Measurements from ENCODE around the gene UBR3.

The UBR3 gene

DNA sequence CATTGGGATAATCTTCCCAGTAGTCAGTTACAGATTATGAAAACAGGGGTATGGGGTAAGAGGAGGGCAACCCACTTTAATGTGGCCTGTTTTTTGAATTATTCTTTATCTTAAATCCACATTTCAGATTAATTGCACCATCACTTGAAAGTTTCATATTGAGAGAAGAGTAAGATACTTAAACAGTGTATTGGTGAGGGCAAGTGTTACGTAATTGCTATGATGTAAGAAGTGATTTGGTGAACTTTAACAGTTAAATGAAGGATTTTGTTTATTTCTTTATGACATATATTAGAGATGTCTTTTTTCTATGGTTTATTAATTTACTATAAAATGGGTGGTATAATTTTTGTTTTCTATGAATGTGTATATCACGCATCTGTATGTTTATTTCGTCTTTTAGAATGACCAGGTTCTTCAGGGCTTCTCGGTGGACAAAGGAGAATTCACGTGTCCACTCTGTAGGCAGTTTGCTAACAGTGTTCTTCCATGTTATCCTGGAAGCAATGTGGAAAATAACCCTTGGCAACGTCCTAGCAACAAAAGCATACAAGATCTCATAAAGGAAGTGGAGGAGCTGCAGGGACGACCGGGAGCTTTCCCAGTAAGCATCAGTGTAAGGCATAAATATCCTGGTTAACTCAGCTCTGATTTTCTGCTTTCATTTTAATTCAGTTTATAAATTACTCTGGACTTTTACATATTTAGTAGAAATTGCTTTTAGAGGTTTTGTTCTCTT lies 179.5 kb downstream of the UBR3 start:
- no peak for DNase-seq (ENCODE audit: low spot score)

DNA sequence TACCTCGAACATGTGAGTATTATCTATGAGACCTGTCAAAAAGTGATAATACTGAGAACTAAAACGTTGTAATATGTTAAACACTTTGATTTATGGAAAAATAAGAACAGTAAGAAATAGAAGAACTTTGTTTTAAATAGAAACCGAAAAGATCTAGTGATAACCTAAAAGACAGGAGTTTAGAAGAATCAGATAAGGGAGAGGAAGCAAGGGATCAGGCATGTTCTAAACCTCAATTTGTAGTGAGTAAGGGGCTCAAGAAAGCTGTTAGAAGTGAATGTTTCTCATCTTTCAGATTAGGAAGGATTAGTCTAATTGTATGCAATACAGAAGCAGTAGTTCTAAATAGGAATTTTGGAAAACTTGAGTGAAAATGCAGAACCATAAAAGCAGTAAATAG lies 182.0 kb downstream of the UBR3 start:
- no peak for DNase-seq (ENCODE audit: low spot score)

DNA sequence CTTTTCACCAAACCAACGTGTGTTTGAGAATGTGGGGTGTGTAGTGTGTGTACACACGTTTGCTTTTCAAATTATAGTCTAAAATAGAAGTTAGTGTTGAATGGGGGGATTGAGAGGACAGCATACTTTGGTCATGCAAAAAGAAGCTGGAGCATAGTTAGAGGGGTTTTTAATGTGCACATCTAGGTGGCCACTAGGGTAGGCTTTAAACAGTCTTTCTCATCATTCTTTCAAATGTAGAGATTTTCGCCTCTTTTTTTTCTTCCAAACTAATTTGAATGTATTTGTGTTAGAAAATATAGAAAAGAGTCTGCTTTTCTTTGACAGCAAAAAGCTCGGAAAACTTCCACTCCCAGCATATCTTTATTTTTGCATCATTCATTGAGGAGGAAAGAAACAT lies 185.5 kb downstream of the UBR3 start:
- DNase-seq (ENCODE audit: low spot score): no peak

DNA sequence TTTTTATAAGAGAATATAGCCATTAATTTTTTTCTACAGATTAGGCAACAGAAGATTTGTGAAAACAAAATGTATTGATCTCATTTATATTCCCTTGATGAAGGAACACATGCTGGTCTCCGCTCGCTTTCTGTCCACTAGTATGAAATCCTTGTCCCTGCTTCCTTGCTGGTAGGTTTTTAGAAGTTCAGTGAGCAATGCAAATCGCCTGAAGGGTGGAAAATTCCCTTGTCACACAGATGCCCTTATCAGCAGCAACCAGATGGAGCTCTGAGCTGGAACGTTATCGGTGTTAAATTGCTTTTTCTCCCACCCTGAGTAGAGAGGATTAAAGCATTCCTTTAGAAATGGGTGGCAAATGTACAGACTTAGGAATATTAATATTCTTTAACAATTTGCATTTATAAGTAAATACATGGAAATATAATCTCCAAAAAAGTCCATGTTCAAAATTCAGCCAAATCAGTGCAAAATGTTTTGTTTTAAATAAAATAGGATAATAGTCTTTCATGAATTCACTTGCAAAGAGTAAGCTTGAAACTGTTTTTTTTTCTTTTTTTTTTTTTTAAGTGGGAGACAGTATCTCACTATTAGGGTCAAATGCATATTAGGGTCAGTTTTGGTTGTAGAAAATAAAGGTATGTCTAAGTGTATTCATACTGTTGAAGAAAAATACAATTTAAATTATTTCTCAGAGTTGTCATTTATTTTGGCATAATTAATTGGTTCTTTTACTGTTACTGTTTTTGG lies 186.7 kb downstream of the UBR3 start:
- DNase-seq (ENCODE audit: low spot score): no peak

DNA sequence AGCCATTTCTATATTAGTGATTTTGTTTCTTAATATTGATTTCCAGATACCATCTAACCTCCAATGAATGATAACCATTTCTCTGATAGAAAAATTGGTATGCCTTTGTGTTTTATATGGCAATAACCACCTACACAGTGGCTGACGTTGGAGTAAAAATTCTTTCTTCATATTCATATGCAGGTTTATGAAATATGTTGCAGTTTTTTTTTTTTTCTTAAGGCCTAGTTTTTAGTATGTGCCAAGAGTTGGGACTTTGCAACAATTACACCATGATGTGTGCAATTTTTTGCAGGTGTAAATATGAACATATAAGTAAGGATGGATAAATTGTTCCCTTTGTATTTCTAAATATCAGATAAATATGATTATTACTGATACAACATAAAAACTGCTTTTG lies 187.5 kb downstream of the UBR3 start:
- DNase-seq (ENCODE audit: low spot score): no peak

DNA sequence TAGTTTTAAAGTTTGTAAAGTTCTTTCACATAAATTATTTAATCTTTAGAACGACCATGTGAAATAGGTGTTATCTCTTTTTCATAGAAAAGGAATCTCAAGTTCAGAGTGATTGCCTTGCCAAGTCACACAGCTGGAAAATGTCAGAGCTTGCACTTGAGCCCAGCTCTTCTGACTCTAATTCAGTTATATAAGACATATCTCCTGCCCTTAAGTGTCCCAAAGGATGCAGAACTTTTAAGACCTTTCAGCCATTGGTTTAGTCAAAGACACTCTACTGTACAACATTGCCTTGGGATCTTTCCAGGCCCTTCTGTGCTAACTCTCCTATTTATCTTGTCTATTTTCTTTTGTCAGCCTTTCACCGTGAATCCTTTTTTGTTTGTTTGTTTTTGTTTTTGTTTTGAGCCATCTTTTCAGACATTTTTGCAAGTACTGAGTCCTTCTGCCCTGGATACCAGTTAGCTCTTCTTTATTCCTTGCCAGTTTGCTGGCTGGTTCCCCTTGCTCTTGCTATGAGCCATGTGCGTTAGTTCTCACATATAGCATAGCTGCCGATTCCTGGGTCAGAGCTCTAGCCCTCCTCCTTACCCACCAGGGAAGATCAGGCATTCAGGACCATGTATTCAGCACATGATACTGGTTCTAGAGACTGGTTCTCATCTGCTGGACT lies 190.7 kb downstream of the UBR3 start:
- DNase-seq (ENCODE audit: low spot score): no peak

DNA sequence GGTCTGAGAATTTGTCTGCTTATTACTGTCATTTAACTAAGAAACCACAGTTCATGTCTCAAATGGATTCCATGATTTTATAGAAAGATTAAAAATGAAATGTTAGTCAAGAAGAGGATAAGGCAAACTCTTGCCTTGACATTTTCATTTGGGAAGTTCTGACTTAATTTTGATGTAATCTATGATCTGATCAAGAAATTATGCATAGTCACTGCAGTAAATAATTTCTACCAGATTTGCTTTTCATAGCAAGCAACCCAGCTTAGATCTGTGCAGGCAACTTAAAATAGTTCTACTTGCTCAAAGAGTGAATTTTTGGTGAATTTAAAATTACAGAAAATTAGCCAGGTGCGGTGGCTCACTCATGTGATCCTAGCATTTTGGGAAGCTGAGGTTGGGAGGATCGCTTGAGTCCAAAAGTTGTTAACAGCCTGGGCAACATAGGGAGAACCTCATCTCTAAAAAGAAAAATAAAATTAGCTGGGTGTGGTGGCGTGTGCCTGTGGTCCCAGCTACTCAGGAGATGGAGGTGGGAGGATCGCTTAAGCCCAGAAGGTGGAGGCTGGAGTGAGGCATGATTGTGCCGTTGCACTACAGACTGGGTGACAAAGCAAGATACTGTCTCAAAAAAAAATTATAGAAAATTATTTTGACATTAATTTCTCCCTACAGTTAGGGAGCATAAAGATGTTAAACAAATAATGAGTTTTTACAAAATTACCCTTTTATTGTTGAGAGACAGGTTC lies 192.0 kb downstream of the UBR3 start:
- no peak for DNase-seq (ENCODE audit: low spot score)

DNA sequence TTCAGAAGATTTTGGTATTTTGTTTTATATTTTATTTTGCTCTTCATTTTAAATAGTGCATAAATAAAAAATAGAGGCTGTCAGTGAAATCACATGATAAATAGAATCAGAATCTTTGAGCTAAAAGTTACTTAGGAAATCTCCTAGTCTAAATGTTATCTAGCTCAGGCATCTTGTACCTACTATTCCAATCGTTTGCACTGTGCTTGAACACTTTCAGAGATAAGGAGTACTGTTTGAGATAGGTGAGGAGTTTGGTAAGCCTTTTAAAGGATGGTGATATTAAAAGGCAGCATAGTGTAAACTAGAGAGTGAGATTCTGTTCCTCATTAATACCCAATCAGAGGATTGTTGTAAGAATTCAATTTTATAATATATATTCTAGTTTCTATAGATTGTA lies 193.5 kb downstream of the UBR3 start:
- no peak for DNase-seq (ENCODE audit: low spot score)

DNA sequence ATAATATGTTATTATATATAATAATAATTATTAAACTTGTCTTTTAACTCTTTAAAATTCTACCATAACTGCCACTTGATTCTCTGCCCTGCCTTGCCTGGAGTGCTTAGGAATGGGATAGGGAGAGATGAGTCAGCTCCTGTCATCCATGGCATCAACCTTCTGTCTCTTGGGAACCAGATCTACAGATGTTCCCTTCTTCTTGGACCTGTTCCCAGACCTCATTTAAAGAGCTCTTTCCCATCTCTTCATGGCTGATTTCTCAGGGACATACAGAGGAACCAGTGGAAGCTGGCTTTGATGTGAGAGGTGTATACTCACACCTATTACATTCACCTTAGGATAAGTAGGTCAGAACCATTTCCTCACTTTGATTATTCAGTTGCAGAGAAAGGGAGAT lies 195.4 kb downstream of the UBR3 start:
- no peak for DNase-seq (ENCODE audit: low spot score)

DNA sequence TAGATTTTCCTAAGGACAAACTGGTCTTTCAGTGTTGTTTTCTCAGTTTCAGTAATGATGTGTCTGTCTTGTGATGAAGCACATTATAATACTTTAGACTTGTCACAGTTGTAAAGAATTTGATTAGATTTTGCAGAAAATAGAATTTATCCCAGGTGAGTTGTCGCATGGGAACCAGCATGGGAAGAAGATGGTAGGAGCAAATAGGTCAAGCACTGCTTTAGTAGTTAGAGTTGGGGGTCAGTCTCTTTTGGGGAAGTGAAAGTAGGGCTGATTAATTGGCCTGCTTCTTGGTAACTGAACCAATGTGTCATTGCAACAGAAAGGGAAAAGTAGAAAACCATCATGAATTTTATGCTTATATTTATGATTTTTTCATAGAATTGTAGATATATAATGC lies 197.5 kb downstream of the UBR3 start:
- DNase-seq (ENCODE audit: low spot score): no peak

DNA sequence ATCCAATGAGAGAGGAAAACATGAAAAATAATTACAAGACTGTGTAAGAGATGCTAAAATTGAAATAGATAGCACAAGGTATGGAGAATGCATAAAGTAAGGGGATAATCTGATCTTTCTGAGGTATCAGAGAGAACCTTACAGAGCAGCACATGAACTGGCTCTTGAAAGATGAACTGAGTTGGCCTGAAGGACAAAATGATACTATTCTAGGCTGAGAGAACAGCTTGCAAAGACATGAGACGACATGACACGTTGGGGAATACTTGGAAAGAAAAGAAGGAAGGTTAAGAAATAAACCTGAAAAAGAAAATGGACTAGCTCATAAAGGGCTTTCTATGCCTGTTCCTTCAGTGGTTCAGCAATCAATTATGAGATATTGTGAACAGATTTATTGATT lies 198.0 kb downstream of the UBR3 start:
- DNase-seq (ENCODE audit: low spot score): no peak

DNA sequence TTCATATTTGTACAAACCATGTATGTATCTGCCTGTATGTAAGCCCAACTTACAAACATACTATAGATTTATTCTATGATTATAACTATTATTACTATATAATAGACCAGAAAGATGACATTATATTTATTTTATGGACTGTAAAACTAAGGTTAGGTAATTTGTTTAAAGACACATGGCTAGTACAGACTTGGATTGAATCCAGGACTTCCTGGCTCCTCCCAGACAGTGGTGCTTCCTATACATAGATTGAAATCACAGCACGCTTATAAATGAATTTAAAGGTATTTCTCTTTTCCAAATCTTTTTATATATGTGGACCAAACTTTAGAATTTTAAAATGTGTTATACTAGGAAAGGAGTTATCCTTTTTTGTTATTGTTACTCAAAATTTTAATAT lies 199.1 kb downstream of the UBR3 start:
- no peak for DNase-seq (ENCODE audit: low spot score)

DNA sequence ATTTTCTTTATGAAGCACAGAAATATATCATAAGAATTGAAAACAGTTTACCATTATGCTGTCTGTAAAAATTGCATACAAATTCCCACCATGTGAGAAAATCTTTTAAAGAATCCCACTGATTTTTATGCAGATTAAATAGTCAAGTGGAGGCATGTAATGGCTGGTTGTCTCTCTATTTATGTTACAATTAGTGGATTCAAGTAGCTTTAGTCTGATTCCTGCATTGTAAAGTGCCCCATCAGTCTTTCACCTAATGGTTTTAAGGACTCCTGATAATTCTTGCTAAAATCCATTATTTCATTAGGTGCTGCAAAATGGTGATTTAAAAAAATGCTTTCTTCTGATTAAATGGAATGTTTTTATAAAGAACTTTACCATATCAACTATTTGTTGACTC lies 202.3 kb downstream of the UBR3 start:
- no peak for DNase-seq (ENCODE audit: low spot score)

DNA sequence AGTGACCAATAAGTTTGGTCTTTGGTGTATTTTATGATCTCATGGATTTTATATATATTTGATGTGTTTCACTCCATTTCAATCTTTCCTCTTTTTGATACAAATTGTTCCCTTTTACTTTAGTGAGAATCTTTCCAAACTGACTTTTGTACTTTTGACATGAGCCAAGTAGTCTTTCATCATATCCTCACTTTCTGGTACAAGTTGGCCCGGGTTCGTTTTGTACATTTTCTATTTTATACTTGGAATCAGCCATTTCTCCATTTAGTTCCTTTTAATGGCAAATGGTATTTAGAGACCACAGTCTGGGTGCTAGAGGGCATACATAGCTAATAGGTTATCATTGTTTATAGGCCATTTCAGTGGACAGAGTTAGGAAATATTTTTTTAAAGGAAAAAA lies 202.8 kb downstream of the UBR3 start:
- DNase-seq (ENCODE audit: low spot score): no peak

DNA sequence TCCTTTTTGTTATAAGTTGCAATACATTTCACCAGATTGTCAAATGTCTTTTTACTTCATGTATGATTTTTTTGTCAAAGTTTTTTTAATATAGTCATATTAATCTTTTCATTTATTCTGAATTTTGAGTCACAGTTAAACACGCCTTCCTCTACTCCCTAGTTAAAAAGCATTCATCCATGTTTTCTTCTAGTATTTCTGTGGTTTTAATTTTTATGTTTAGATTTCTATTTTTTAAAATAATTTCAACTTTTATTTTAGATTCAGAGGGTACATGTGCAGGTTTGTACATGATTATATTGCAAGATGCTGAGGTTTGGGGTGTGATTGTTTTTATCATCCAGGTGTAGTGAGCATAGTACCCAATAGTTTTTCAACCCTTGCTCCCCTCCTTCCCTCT lies 204.0 kb downstream of the UBR3 start:
- DNase-seq (ENCODE audit: low spot score): no peak

DNA sequence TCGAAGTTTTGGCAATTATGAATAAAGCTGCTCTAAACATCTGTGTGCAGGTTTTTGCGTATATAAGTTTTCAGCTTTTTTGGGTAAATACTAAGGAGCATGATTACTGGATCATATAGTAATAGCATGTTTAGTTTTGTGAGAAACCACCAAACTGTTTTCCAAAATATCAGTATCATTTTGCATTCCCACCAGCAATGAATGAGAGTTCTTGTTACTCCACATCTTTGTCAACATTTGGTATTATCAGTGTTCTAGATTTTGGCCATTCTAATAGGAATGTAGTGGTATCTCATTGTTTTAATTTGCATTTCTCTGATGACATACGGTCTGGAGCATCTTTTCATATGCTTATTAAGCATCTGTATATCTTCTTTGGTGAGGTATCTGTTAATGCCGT lies 207.3 kb downstream of the UBR3 start:
- DNase-seq (ENCODE audit: low spot score): no peak

DNA sequence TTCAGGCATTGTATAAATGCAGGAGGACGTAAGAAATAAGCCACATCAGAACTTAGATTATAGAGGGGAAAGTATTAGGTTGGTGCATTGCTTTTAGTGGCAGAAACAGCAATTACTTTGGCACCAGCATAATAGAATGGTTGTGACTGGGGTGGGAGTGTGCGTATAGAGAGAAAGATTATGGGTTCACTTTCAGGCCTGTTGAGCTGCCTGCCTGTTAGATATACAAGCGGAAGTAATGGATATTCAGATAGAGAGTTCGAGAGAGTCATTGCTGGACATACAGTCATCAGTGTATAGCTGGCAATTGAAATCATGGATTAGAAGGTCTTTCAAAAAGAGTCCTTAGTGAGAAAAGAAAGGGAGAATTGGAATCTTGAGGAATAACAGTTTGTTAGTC lies 211.5 kb downstream of the UBR3 start:
- DNase-seq (ENCODE audit: low spot score): no peak

DNA sequence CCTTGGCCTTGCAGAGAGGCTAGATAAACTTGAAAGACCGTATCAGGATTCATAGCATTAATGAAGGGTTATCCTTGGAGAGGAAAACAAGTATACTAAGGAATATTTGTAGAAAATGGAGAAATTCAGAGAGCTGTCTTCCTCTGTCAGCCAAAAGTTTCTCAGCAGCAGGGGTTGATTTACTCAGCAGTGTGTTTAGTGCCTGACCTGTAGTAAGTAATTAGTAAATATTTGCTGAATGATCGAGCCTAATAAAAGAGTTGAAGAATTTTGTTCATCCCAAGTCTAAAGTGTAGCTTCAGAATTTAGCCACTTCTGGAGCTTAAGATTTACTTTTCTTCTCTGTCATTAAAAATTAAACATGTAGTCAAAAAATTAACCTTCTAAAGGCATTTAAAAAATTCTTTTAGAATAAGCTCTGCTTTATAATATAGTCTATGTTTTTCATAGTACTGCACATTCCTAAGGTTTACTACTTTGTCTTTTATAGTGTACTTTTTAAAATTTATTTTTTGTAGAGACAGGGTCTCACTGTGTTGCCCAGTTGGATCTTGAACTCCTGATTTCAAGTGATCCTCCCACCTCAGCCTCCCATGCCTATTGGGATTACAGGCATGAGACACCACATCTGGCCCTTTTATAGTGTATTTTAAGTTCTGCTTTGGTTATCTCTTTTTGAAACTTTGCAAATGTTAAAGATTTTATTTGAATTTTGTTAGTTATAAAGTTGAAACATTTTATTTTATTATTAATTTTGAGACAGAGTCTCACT lies 212.3 kb downstream of the UBR3 start:
- DNase-seq (ENCODE audit: low spot score): no peak

DNA sequence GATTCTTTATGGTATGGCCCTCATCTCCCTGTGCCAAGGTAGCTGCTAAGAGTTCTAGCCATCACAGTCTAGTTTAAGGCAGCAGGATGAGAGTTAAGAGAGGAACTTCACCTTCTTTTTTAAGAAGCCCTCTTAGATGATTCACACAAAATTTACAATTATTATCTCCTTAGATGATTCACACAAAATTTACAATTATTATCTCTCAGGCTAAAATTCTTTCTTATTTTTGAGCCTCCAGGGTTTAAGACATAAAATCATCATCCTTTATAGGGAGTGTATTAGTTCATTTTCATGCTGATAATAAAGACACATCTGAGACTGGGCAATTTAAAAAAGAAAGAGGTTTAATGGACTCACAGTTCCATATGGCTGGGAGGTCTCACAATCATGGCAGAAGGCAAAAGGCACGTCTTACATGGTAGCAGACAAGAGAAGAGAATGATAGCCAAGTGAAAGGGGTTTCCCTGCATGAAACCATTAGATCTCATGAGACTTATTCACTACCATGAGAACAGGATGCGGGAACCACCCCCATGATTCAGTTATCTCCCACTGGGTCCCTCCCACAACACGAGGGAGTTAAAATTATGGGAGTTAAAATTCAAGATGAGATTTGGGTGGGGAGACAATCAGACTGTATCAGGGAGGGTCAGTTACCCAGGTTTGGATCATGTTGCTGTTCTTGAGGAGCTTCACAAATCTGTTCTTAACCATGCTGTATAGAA lies 217.7 kb downstream of the UBR3 start:
- DNase-seq (ENCODE audit: low spot score): no peak

DNA sequence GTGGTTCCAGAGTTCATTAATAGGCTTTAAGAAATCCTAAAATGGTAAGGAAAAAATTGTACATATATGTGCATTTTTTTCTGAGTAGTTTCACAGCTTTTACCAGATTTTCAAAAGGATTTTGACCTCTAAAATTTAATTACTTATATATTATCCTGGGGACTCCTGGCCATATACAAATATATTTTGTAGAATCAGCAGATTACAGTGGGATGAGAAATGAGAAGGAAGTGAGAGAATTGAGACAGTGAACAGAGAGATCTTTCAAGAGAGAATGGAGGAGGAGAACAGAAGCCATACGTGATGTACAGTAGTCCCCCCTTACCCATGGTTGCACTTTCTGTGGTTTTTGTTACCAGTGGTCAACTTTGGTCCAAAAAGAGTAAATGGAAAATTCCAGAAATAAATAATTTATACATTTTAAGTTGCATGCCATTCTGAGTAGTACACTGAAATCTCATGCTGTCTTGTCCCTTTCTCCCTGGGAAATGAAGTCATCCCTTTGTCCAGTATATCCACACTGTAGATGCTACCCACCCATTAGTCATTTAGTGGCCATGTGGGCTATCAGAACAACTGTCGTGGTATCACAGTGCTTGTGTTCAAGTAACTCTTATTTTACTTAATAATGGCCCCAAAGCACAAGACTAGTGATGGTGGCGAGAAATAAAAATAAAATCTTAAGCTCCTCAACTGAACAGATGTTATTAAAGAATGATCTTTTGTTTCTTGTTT lies 220.2 kb downstream of the UBR3 start:
- DNase-seq (ENCODE audit: low spot score): no peak

Data from CD4-positive, alpha-beta T cell treated with Interleukin-2 at 100 ng/mL for 4 hours (primary cell).